PC-9 (cell line): Measurements from ENCODE around the gene KCNC3.

Experiments
- CTCF ChIP-seq: fragments of 200-600 bp; sonication (generic); conservative IDR thresholded peaks from 2 replicates; pipeline ENCODE4 v1.6.1; 2017; ENCODE audit warnings: mixed run types, antibody characterized with exemption, mild to moderate bottlenecking, moderate library complexity
- EZH2 ChIP-seq: fragments of 200-600 bp; sonication (generic); IDR thresholded peaks from 2 replicates; pipeline ENCODE4 v1.8.0; 2017; ENCODE audit warnings: antibody characterized with exemption, low read depth

- TF ChIP-seq CTCF (no peak), EZH2 (no peak)
These were observed 64.5 kb downstream of the KCNC3 start for GRCh38 chr19:50264483-50265186.
